ENCODE data around the gene USP20. TPM values are rescaled to one million over a fixed set of nuclear protein-coding genes. Genes with fewer than 3 reads are reported as not detected.

USP20 gene
- total RNA-seq, 2 experiments from 2014 or later: 37.6 to 48.5 TPM

GRCh38 chr9:129875687-129876395 is 40.6 kb downstream of the USP20 start:
- Mint-ChIP-seq H3K36me3 (ENCODE audit: low read depth) (peaks cover 30% of the 10 kb centered on the region), H3K27ac (no peak overlapping the region), H3K27me3 (no peaks in the 10 kb centered on the region), H3K4me1 (peaks cover 10% of the 10 kb centered on the region), H3K9me3 (ENCODE audit: low read depth) (no peaks in the 10 kb centered on the region), H3K4me3 (no peak overlapping the region)
- ATAC-seq: no peak
- ChIA-PET CTCF (interaction anchor here (0.5 to 0.6 kb wide), 2 partner anchors 53 to 101 kb away, joined by 3 read pairs; no protein-coding TSS in a partner anchor), POLR2A (interaction anchor here (0.6 kb wide), 1 partner anchor 131 kb away, joined by 8 read pairs; no protein-coding TSS in a partner anchor)
- no peak for DNase-seq
- intact Hi-C loops (cut with DNase I, micrococcal nuclease): no loop called here

DNA sequence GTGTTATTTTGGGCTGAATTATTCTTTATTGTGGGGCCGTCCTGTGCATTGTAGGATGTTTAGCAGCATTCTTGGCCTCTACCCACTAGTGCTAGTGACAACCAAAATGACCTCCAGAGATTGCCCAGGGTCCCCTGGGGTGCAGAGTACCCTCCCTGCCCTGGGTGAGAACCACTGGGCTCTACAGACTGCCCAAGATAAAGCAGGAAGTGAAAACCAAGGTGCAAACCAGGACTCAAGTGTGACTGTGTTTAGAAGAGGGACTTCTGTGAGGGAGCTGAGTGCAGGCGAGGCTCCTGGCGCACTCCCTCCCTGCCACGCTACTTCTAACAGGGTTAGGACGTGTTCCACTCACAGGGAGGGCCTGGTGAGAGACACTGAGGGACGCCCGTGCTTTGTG is 41.6 kb downstream of the USP20 start:
- DNase-seq: no peak
- intact Hi-C loops (cut with DNase I, micrococcal nuclease): no loop called here
- POLR2A ChIA-PET: interaction anchor here (0.6 kb wide), 1 partner anchor 132 kb away, joined by 8 read pairs; no protein-coding TSS in a partner anchor
- Mint-ChIP-seq H3K27ac (peak overlapping the region; percentile 61), H3K4me3 (no peak overlapping the region), H3K9me3 (ENCODE audit: low read depth) (no peaks in the 10 kb centered on the region), H3K4me1 (peaks cover 4% of the 10 kb centered on the region), H3K27me3 (no peaks in the 10 kb centered on the region), H3K36me3 (ENCODE audit: low read depth) (peaks cover 30% of the 10 kb centered on the region)
- ATAC-seq: no peak
- CTCF ChIA-PET: interaction anchor here (0.9 kb wide), 1 partner anchor 224 kb away, joined by 4 read pairs; no protein-coding TSS in a partner anchor

DNA sequence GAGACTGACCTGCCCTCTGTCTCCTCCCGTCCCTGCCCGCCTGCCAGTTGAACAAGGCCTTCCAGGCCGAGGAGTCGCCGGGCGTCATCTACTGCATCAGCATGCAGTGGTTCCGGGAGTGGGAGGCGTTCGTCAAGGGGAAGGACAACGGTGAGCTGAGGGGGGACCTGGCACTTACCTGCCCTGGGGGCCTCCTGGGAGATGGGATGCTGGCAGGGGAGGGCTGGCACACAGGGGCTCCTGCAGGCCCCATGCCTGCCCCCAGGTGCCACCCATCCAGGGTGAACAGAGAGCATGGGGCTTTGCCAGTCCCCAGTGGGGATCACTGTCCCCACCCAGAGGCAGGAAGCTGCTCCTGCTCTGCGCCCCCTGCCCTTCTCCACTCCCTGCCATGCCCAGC is 43.0 kb downstream of the USP20 start:
- CTCF ChIA-PET: no interaction called here

GRCh38 chr9:129879103-129879699 is 43.9 kb downstream of the USP20 start:
- peak overlapping the region; percentile 58 for H3K27ac Mint-ChIP-seq
- DNase-seq: no peak
- CTCF ChIA-PET: no interaction called here

More for the DNA sequence above, 43.0 kb downstream of the USP20 start:
- DNase-seq (no peak), ATAC-seq (no peak)
- Mint-ChIP-seq H3K9me3 (ENCODE audit: low read depth) (no peaks in the 10 kb centered on the region), H3K27ac (peak overlapping the region; percentile 42), H3K27me3 (no peaks in the 10 kb centered on the region), H3K4me3 (no peak overlapping the region), H3K4me1 (peaks cover 1% of the 10 kb centered on the region), H3K36me3 (ENCODE audit: low read depth) (peaks cover 29% of the 10 kb centered on the region)
- intact Hi-C loops (cut with DNase I, micrococcal nuclease): no loop called here
- POLR2A ChIA-PET: interaction anchor here (1.2 kb wide), 1 partner anchor 12 kb away, joined by 3 read pairs; no protein-coding TSS in a partner anchor

GRCh38 chr9:129879991-129880653 is 44.9 kb downstream of the USP20 start:
- Mint-ChIP-seq H3K9me3 (ENCODE audit: low read depth) (no peaks in the 10 kb centered on the region), H3K4me1 (peaks cover 12% of the 10 kb centered on the region), H3K27ac (no peak overlapping the region), H3K36me3 (ENCODE audit: low read depth) (peaks cover 24% of the 10 kb centered on the region), H3K4me3 (no peak overlapping the region), H3K27me3 (no peaks in the 10 kb centered on the region)
- DNase-seq: no peak
- no peak for ATAC-seq
- ChIA-PET POLR2A (no interaction called here), CTCF (interaction anchor here (0.7 kb wide), 1 partner anchor 1751 kb away, joined by 3 read pairs; no protein-coding TSS in a partner anchor)
- intact Hi-C loops (cut with DNase I, micrococcal nuclease): loop anchor here (10.0 kb wide), 2 partner anchors 355 to 1785 kb away; no protein-coding TSS in a partner anchor

More at GRCh38 chr9:129879103-129879699, 43.9 kb downstream of the USP20 start:
- Mint-ChIP-seq H3K4me1 (peaks cover 8% of the 10 kb centered on the region), H3K36me3 (ENCODE audit: low read depth) (peaks cover 25% of the 10 kb centered on the region), H3K27me3 (no peaks in the 10 kb centered on the region), H3K4me3 (no peak overlapping the region), H3K9me3 (ENCODE audit: low read depth) (no peaks in the 10 kb centered on the region)
- no peak for ATAC-seq
- intact Hi-C loops (cut with DNase I, micrococcal nuclease): no loop called here
- POLR2A ChIA-PET: interaction anchor here (1.2 kb wide), 1 partner anchor 13 kb away, joined by 3 read pairs; no protein-coding TSS in a partner anchor

DNA sequence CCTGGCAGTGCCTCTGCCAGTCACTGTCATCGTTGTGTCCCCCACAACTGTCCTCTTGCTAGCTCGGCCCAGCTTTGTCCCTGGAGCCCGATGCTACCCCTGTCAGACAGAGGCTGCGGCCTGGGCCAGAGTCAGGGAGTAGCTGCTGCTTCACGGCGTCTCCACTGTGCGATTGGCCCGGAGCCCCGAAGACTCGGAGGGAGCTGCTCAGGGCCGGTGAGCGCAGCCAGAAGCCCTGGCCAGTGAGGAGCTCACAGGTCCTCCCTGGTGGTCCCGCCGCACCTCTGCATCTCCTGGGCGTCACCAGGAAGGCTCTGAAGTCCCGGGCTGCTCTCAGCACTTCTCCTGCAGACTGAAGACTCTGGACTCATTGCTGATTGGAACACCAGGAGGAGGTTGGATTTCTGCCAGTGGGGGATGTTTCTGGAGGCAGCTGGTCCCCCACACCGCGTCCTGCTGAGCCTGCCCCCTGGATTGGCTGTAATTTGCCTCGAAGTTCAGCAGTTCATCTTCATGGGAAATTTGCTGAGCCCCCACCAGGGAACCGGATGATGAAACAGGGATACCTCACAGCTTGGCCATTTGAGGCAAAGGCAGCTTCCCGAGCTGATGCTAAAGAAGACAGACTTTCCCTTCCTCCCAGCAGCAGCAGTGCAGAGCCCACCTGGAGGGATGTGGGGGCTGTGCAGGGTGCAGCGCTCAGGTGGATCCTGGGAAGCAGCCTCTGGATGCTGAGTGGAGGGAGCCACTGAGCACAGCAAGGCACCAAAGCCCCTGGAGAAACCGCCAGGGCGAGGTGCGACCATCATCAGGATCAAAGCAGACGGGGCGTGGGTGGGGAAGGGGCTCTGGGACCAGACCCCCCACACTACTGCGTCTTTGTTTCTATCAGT is 45.6 kb downstream of the USP20 start:
- H3K27ac Mint-ChIP-seq: no peak overlapping the region
- DNase-seq (no peak), ATAC-seq (no peak)
- H3K36me3 Mint-ChIP-seq (ENCODE audit: low read depth): peaks cover 26% of the 10 kb centered on the region
- ChIA-PET POLR2A (no interaction called here), CTCF (interaction anchor here (0.7 kb wide), 1 partner anchor 1752 kb away, joined by 3 read pairs; no protein-coding TSS in a partner anchor)
- no peaks in the 10 kb centered on the region for H3K27me3 Mint-ChIP-seq
- H3K4me3 Mint-ChIP-seq: no peak overlapping the region
- H3K4me1 Mint-ChIP-seq: peaks cover 12% of the 10 kb centered on the region
- intact Hi-C loops (cut with DNase I, micrococcal nuclease): loop anchor here (10.0 kb wide), 2 partner anchors 354 to 1784 kb away; no protein-coding TSS in a partner anchor
- H3K9me3 Mint-ChIP-seq (ENCODE audit: low read depth): no peaks in the 10 kb centered on the region

GRCh38 chr9:129881547-129882324 is 46.5 kb downstream of the USP20 start:
- H3K27me3 Mint-ChIP-seq: no peaks in the 10 kb centered on the region
- POLR2A ChIA-PET: no interaction called here
- H3K9me3 Mint-ChIP-seq (ENCODE audit: low read depth): no peaks in the 10 kb centered on the region
- CTCF ChIA-PET: no interaction called here
- H3K4me3 Mint-ChIP-seq: no peak overlapping the region
- DNase-seq: no peak
- intact Hi-C loops (cut with DNase I, micrococcal nuclease): loop anchor here (10.0 kb wide), 2 partner anchors 353 to 1783 kb away; no protein-coding TSS in a partner anchor
- peaks cover 17% of the 10 kb centered on the region for H3K4me1 Mint-ChIP-seq
- no peak for ATAC-seq
- no peak overlapping the region for H3K27ac Mint-ChIP-seq
- peaks cover 25% of the 10 kb centered on the region for H3K36me3 Mint-ChIP-seq (ENCODE audit: low read depth)

DNA sequence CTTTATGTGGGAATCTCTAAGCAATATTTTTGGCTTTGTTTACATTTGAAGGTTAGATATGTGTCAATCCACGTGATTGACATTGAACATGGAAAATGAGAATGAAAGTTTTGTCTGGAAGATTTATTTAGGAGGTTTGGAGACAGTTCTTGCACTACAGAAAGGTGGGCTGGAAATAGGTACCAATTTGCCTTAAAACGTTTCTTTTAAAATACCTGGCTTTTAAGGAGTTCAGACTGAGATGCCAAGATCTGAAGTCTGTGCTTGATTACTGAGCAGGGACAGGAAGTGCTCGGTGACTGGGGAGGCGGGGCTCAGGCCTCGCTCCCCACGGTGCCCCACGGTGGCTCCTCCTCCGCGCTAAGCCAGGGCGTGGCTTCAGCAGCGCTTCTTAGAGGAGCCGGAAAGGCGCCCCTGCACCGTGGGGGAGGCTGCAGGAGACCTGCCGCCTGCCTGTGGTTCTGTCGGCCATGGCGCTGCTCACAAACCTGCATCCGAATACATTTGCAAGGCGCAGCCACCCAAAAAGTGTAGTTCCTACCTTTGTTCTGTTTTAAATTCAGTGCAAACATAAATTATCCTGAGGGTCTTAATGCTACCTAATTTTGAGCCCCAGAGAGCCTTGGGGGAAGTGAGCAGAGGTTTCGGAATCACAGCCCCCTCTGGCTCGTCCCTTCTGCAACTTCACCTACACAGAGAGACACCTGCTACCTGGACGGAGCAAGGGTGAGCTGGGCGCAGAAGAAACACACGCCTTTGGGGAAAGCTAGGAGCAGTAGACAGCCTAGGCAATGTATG is 49.2 kb downstream of the USP20 start:
- CTCF ChIA-PET: interaction anchor here (0.6 to 2.4 kb wide), 19 partner anchors 9 to 421 kb away, joined by 3 to 12 read pairs (median 5); partner anchors contain the start of gene GPR107
- Mint-ChIP-seq H3K36me3 (ENCODE audit: low read depth) (peaks cover 36% of the 10 kb centered on the region), H3K27ac (peak overlapping the region; percentile 99), H3K4me1 (peaks cover 41% of the 10 kb centered on the region), H3K4me3 (peak overlapping the region; percentile 97), H3K9me3 (ENCODE audit: low read depth) (no peaks in the 10 kb centered on the region), H3K27me3 (no peaks in the 10 kb centered on the region)
- POLR2A ChIA-PET: interaction anchor here (1.2 to 1.5 kb wide), 2 partner anchors 46 to 169 kb away, joined by 4 to 6 read pairs; partner anchors contain the start of gene GPR107
- ATAC-seq (peak; percentile 55), DNase-seq (peak; percentile 98)
- intact Hi-C loops (cut with DNase I, micrococcal nuclease): loop anchor here (1.0 to 10.0 kb wide), 18 partner anchors 15 to 1780 kb away; partner anchors contain the start of genes C9orf78 (in 2 of the 2), USP20 (in 2 of the 2), FNBP1 (in 1 of the 2) and GPR107 (in 1 of the 2)

- ChIA-PET CTCF (interaction anchor here (0.5 to 2.4 kb wide), 24 partner anchors 8 to 421 kb away, joined by 3 to 12 read pairs (median 4); partner anchors contain the start of gene GPR107), POLR2A (interaction anchor here (1.0 to 1.5 kb wide), 3 partner anchors 46 to 168 kb away, joined by 4 to 6 read pairs (median 5); partner anchors contain the start of gene GPR107)
- DNase-seq (peak; percentile 72), ATAC-seq (no peak)
- Mint-ChIP-seq H3K36me3 (ENCODE audit: low read depth) (peaks cover 43% of the 10 kb centered on the region), H3K27ac (peak overlapping the region; percentile 99), H3K4me1 (peaks cover 48% of the 10 kb centered on the region), H3K9me3 (ENCODE audit: low read depth) (no peaks in the 10 kb centered on the region), H3K4me3 (peak overlapping the region; percentile 97), H3K27me3 (no peaks in the 10 kb centered on the region)
- intact Hi-C loops (cut with DNase I, micrococcal nuclease): loop anchor here (1.0 to 10.0 kb wide), 13 partner anchors 18 to 1780 kb away; partner anchors contain the start of genes C9orf78 (in 1 of the 2), FNBP1 (in 1 of the 2), GPR107 (in 1 of the 2) and IER5L (in 1 of the 2)
Observed at GRCh38 chr9:129885018-129885669, 49.9 kb downstream of the USP20 start.

Data from activated CD4-positive, alpha-beta T cell treated with anti-CD3 and anti-CD28 coated beads for 36 hours (primary cell).